GM21390 (cell line): ENCODE data around the gene ENO3.

Experiments
- ATAC-seq: cut with Tn5 transposase; IDR thresholded peaks from one replicate; pipeline ENCODE4 v1.9.1; 2021; ENCODE audit not compliant: unreplicated experiment

ENO3 gene

DNA sequence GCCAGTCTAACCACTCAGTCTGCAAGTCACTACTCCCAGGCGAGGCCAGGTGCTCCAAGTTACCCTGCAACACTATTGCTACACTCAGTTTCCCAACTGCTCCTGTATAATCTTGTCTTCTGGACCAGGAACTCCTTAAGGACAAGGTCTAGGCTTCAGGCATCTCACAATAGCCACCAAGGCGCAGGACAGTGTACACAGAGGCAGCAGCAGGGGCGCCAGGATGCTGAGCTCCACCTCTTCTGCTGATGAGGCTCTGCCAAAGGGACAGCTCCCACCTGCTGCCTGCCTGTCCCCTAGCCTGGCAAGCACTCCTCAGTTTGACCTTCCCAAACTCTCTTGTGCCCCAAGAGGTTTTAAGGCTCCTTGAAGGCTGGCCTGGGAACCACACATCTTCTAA, 14.5 kb upstream of the ENO3 start:
- ATAC-seq, result no peak

DNA sequence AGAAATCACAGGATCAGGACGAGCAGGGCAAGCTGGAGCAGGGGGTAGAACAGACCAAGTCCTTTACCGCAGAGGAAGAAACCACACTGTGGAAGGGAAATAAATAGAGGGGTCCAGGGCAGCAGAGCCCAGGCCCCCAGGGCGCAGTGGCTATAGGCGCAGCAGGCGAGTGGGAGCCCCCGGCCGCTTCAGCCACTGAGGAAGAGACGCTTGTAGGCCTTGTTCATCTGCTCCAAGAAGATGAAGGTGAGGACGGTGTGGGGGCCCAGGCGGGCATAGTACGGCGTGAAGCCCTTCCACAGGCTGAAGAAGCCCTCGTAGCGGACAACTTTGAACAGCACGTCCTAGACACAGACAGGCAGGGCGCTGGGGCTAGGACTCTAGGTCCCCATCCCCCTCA, 13.4 kb upstream of the ENO3 start:
- no peak for ATAC-seq

DNA sequence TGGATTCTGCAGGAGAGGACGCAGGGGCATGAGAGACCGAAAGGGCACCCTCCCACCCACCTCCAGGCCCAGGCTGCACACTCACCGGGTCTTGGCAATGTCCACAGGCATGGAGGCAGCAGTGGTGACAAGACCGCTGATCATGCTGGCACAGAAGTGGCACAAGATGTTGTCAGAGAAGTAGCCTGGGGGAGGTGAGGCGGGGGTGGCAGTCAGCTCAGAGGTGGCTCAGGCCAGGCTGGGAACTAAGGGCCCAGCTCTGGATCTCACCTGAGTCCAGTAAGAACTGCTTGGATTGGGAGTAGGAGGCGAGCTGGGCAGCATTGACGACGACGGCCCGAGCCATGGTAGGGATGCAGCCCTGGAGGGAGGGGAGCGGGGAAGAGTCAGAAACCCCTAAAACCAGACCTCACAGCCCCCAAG, 12.8 kb upstream of the ENO3 start:
- no peak for ATAC-seq

GRCh38 chr17:4938688-4939545, 12.0 kb upstream of the ENO3 start:
- ATAC-seq, result no peak

DNA sequence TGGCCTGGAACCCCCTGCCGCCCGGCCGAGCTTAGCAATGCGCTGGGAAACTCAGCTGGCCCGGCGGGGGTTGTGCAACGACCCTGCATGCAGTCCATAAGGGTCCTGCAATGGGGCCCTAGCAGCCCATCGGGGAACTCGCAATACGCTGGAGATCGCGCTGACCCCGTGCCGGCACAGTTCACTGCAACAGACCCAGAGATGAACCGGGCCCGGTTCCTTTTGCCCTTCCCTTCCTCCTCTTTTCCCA, 11.4 kb upstream of the ENO3 start:
- peak; percentile 2 for ATAC-seq

DNA sequence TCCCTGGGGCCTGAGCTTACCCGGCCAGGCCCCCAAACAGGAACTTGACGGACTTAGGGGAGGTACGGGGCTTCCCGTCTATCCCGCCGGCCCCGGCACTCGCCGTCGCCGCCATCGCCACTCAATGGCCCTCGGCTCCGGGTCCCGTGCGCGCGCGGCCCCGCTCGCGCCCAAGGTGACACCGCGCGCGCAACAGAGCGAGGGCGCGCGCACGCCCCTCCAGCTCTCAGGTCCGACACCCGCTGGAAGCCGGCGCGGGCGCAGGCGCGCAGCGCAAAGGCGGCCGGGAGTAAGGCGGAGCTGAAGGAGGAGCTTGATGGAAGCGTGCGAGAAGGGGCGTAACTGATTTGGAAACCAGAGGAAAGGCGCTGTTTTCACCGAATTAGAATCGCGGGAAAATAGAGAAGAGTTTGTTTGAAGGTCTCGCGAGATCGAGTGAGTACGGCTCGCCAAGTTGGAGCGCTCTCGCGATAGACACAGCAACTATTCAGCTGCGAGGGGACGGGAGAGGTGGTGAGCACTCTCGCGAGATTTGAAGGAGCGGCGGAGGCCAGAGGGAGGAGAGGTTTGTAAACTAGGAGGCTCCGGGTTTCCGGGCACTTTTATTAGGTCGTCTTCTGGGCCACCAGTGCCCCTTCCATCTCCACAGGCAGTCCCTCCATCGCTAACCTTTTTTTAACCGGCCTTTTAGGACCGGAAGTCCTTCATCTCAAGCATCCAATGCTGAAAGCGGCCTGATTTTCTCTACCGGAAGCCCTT, 10.9 kb upstream of the ENO3 start, which contains the start of the genes RNF167 and SLC25A11:
RNF167 (plus strand) TSS at position 473 of the 759 bp plus-strand sequence. CDS start 642 bp downstream, outside the sequence.
SLC25A11 (minus strand) TSS at position 251 of the 759 bp plus-strand sequence; CDS start at position 115, 136 bp downstream.
- peak; percentile 68 for ATAC-seq

DNA sequence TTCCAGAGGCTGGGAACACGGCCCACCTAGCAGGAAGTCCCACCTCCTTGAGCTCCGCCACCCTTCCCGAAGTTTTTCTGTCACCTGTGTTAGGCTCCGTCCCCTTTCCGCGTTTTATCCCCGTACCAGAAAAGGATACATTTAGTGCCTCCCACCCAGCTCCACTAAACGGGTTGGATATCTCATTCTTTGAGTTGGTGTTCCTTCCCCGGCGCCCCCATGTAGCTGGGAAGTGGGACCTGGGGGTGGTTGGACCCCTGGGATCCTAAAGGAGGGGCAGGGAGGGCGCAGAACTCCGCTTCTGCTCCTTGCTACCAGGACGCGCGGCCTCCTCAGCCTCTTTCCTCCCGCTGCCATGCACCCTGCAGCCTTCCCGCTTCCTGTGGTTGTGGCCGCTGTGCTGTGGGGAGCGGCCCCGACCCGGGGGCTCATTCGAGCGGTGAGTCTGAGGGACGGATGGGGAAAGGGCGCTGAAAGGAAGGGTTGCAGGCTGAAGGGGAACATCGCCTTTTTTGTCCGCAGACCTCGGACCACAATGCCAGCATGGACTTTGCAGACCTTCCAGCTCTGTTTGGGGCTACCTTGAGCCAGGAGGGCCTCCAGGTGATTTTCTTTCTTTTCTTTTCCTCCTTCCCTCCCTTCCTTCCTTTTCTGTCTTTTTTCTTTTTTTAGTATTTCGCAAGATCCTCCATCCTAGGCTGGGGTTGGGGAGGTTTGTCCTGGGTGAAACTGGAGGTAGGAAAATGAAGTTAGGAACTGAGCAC, 10.2 kb upstream of the ENO3 start:
- no peak for ATAC-seq

- ATAC-seq, result no peak
Observed at GRCh38 chr17:4941319-4941610, 9.7 kb upstream of the ENO3 start.

DNA sequence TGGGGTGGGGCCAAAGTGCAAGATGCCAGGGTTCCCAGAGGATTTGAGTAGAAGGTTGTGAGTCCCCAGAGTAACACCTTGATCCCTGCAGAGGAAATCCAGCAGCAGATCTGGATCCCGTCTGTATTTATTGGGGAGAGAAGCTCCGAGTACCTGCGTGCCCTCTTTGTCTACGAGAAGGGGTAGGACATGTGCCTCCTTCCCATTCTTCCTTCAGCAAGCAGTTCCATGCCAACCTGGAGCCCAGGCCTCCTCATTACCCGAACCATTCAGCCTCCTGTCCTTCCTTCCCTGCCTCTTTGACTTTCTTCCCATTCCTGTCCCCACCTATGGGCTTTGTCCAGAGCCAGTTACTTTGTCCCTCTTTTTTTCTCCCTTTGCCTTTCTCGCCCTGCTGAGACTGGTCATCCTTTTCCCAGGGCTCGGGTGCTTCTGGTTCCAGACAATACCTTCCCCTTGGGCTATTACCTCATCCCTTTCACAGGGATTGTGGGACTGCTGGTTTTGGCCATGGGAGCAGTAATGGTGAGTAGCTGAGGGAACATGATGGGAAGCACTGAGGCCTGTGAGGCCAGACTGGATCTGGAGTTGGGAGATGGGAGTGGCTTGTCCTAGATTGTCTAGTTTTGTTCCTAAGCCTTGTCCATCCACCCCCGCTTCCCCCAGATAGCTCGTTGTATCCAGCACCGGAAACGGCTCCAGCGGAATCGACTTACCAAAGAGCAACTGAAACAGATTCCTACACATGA, 8.0 kb upstream of the ENO3 start:
- no peak for ATAC-seq

GRCh38 chr17:4944163-4944553, 6.8 kb upstream of the ENO3 start:
- no peak for ATAC-seq

GRCh38 chr17:4944554-4945175, 6.3 kb upstream of the ENO3 start:
- ATAC-seq, result no peak

DNA sequence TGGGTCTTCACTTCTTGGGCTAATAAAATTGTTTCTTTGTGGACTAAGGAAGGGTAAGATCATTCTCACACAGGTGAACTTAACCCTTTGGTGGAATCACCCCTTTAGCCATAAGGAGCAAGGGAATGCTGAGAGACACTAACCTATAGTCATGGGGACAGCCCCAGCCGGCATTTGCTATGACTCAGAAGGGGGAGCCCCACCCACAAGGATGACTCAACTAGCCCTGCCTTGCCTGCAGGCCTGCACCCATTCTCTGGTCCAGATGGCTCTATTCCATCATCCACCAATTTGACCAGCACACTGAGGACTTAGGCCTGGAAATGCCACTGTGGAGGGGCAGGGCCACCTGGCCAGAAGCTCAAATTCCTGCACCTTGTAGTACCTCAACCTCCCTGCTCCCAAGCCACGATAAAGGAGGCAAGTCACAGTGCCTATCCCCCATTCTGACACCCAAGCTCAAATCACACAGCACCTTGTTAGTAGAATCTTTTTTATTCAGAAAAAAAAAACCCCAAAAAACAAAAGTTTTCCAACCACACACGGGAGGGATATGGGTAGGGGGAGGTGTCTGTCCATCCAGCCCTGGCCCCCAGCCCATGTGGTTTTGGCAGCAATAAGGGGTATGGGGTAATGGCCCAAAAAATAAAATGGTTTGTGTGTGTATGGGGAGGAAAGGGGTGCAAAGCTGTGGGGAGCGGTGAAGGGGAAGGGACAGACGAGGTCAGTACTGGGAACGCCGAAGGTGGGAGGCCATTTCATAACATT, 5.6 kb upstream of the ENO3 start:
- ATAC-seq, result no peak

DNA sequence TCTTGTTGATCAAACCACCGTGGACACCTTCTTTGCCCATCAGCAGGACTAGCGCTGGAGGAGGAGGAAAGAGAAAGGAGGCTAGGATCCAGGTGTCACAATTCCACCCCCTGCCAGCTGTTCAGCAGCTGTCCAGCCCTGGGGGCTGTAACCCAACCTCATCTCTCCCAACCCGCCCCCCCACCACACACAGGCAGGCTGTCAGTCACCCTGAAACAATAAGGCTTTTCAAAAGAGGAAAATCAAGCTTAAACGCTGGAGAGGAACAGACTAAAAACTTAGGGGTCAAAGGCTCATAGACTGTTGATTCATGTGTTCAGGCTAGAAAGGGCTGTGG, 5.0 kb upstream of the ENO3 start:
- no peak for ATAC-seq

GRCh38 chr17:4946312-4946976, 4.5 kb upstream of the ENO3 start:
- ATAC-seq, result no peak

DNA sequence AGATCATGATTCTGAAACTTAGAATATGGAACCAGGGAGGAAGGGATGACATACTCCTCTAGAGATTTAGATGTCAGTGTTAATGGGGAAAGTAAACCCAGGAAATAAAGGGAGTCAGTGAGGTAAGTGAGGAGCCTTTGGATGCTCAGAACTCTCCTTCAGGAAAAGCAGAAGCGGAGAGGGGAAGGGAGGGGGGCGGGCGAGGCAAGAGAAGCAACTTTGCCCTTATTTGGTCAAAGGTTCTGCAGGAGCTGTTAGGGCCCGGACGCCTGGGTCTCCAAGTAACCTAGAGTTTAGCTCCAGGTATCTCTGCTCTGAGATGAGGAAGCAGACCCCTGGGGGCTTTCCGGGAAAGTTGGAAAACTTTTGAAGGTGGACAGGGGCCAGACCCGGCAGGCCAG, 3.9 kb upstream of the ENO3 start:
- ATAC-seq, result no peak

DNA sequence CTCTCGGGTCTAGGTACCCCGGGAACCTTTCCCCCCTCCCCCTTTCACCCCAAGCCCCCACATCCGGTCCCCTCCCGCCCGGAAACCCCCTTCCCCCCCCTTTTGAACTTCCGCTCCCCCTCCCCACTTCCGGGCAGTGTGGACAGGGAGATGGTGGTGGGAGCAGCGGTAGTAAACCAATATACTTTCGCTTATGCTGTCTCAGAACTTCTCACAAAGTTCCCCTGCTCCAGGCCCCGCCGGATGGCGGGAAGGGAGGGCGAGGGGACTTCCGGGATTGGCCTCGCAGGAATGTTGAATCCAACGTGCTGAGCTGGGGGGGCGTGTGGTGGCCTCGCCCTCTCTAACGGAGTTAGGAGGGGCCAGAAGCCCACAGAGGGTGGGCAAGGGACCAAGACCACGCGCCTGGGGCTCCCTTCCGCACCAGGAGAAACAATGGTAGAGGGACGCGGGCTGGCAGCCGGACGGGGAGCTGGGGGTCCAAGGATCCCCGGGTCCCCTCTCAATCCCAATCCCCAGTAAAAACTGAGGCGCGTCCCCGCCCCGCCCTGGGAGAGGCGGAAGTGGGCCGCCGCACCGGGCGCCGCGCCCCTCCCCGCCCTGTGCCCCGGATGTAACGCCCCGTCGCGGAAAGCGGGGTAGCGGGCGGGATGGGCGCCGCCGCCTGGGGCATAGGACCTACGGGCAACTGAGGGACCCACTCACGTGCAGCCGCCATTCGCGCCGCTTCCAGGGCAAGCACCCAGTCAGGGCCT, 3.3 kb upstream of the ENO3 start:
- no peak for ATAC-seq

- ATAC-seq, result no peak
Observed at GRCh38 chr17:4948166-4948930, 2.6 kb upstream of the ENO3 start, which contains the start of gene PFN1. Gene PFN1, minus strand, starts transcription at chr17:4948530. Its CDS starts 136 bp downstream, at chr17:4948394.

DNA sequence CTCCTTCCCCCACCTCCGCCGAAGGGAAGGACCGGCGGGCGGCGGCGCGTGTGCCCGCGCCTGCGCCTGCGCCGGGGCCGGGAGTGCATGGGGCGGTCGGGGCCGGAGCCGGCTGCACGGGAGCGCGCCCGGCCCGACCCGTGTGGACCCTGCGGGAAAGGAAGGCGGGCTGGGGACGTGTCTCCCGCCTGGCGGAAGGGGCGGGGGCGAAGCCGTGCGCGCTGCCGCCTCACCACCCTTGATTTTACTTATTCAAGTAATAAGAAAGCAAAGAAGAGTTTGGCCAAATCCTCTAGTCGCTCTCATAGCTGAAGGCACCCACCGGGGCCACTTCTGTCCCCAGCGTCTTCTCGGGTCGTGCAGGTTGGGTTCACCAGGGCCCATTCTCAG, 2.0 kb upstream of the ENO3 start:
- ATAC-seq, result no peak
